HUES6 (cell line): ENCODE data around the gene FBLN1.

Source experiments
- H3K27ac ChIP-seq: 2 replicates; pipeline ENCODE4 v1.7.0; 2013; ENCODE audit warnings: low read depth, mild to moderate bottlenecking, low read length, inconsistent platforms
- H3K27me3 ChIP-seq: 2 replicates; pipeline ENCODE4 v1.6.1; 2013; ENCODE audit warnings: low read length; ENCODE audit not compliant: control insufficient read depth, insufficient read depth
- H3K36me3 ChIP-seq: 2 replicates; pipeline ENCODE4 v1.6.1; 2013; ENCODE audit warnings: low read length; ENCODE audit not compliant: control insufficient read depth, insufficient read depth
- H3K4me1 ChIP-seq: 2 replicates; pipeline ENCODE4 v1.6.1; 2013; ENCODE audit warnings: low read length; ENCODE audit not compliant: control insufficient read depth, insufficient read depth
- H3K4me3 ChIP-seq: 2 replicates; pipeline ENCODE4 v1.5.1; 2013; ENCODE audit warnings: low read depth, low read length
- H3K9ac ChIP-seq: one replicate; pipeline ENCODE4 v1.6.1; 2013; ENCODE audit warnings: mild to moderate bottlenecking, low read length
- H3K9me3 ChIP-seq: 2 replicates; pipeline ENCODE4 v1.6.1; 2013; ENCODE audit warnings: low read depth, low read length; ENCODE audit not compliant: control insufficient read depth, insufficient read depth

The FBLN1 gene

DNA sequence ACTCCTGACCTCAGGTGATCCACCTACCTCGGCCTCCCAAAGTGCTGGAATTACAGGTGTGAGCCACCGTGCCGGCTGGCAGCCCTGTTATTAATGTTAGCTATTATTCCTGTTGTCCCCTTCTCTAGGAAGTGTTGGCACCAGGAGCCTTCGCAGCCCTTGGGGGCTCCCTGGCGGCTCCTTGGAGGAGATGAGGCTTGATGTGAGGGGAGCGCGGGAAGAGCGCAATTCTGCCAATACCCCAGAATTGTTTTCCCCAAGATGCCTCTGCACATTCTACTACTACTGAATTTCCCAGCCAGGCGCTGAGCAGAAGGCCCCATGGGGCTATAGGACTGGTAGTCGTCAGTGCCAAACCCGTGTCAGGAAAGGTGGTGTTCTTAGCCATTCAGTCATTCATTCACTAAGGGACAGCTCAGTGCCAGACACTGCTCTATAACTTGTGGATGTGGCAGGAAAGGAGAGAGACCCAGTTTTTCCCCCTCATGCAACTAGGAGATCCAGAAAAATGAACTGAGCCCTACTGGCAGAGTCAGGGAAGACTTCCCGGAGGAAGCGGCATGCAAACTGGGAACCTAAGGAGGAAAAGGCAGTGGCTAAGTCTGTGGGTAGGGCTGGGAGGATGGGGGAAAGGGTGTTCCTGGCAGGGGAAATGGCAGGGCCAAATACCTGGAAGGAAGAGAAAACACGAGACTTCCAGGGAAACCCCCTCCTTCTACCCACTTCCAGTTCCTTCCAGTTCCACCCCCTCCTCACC is 3.5 kb downstream of the FBLN1 start:
- Histone ChIP-seq H3K4me1 (peaks cover 50% of the 10 kb centered on the region), H3K27ac (no peak overlapping the region), H3K9me3 (no peaks in the 10 kb centered on the region), H3K4me3 (no peak overlapping the region), H3K9ac (no peak overlapping the region), H3K36me3 (0 out of 2 replicates have a peak, but pooled peaks cover 3% of the 10 kb centered on the region), H3K27me3 (no peaks in the 10 kb centered on the region)

DNA sequence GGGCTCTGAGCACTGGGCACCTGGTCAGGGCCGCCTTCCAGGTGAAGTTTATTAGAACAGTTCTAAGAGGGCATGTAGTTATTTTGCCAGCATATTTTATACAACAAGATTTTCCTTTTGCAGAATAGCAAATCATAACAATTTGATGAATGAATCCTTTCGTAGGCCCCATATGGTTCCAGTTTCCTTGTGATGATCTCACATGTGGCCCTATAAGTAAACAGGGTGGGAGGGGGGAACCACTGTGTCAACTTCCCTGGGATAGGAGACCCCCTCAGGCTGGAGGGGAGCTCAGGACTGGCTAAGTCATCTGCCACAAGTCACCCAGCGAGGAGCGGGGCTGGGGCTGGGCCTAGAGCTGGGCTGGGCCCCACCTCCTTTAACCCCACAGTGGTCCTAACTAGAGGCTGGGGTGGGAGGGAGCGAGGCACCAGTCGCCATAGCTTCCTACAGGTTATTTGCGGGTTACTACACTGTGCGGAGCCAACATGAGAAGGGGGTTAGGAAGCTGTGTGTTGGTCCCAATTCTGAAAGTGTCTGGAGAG is 4.2 kb downstream of the FBLN1 start:
- Histone ChIP-seq H3K36me3 (0 out of 2 replicates have a peak, but pooled peaks cover 3% of the 10 kb centered on the region), H3K27ac (no peak overlapping the region), H3K27me3 (no peaks in the 10 kb centered on the region), H3K4me3 (no peak overlapping the region), H3K9me3 (no peaks in the 10 kb centered on the region), H3K4me1 (peaks cover 51% of the 10 kb centered on the region), H3K9ac (no peak overlapping the region)

DNA sequence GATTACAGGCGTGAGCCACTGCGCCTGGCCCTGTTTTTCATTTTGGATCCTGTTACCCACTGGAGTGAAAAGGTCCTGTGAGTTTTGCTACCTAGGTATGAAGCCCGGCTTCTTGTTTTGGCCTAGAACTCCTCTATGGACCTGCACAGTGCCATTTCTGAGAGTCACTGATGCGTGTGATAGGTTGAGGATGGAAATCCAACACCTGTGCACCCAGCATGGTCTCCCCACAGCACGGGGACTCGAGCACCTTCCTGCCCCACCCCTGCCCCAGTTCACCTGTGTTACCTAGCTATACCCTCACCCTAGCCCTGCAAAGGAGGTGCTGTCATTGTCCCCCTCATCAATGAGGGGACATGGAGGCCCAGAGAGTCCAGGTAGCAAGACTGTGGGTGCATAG is 5.1 kb downstream of the FBLN1 start:
- 0 out of 2 replicates have a peak, but pooled peaks cover 3% of the 10 kb centered on the region for H3K36me3 ChIP-seq
- H3K9ac ChIP-seq = no peak overlapping the region
- no peak overlapping the region for H3K27ac ChIP-seq
- H3K4me1 ChIP-seq = peaks cover 53% of the 10 kb centered on the region
- H3K9me3 ChIP-seq = no peaks in the 10 kb centered on the region
- no peak overlapping the region for H3K4me3 ChIP-seq
- no peaks in the 10 kb centered on the region for H3K27me3 ChIP-seq

DNA sequence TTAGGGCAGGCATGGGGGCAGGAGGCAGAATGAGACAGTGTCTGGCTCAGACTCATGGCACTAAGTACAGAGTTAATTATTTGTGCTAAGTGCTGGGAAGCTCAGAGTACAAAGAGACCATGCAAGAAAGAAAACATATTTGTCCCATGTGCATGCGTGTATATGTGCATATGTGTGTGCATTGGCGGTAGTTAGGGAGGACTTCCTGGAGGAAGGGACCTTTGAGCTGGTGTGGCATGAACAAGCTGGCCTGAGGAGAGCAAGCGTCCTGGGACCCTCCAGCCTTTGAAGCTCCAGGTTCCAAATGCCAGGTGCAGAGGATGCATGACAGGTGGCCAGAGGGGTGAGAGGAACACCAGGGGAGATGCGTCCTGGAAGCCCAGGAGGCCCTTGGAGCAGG is 6.1 kb downstream of the FBLN1 start:
- Histone ChIP-seq H3K4me1 (peaks cover 55% of the 10 kb centered on the region), H3K4me3 (no peak overlapping the region), H3K9ac (no peak overlapping the region), H3K36me3 (0 out of 2 replicates have a peak, but pooled peaks cover 3% of the 10 kb centered on the region), H3K27ac (no peak overlapping the region), H3K9me3 (no peaks in the 10 kb centered on the region), H3K27me3 (no peaks in the 10 kb centered on the region)

DNA sequence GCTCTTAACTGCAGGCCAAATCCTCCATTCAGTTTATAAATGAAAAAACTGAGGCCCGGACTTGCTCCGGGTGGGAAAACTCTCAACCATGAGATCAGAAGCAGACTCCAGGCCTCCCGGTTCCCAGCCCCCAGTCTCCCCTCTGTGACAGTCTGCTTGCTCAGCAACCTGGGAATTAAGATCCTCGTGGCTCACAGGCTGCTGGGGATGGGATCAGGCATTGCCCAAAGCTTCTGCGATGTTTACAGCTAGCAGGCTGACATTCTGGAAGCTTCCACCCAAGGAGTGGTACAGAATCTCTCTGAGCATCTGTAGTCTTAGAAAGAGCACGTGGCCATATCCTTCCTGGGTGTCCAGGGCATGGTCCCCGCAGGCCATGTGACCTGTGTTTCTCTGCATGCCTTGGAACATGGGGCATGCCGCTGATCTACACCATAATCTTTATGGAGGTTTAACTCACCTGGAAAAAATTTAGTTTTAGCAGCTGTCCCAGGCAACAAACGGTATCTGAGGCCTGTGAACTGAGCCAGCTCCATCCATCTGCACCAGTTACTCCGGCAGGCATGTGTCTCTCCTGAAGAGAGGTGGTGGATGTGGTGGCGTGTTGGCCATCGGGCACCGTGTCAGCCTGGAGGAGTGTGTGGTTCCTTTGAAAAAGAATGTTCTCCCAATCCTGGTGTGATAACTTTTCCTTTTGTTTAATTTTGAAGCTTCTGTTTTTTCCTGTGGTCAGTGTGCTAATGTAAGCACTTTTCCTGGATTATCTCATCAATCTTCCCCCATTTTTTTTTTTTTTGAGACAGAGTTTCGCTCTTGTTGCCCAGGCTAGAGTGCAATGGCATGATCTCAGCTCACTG is 7.9 kb downstream of the FBLN1 start:
- Histone ChIP-seq H3K27ac (no peak overlapping the region), H3K36me3 (0 out of 2 replicates have a peak, but pooled peaks cover 3% of the 10 kb centered on the region), H3K4me1 (peaks cover 58% of the 10 kb centered on the region), H3K4me3 (no peak overlapping the region), H3K9me3 (no peaks in the 10 kb centered on the region), H3K27me3 (no peaks in the 10 kb centered on the region), H3K9ac (no peak overlapping the region)

DNA sequence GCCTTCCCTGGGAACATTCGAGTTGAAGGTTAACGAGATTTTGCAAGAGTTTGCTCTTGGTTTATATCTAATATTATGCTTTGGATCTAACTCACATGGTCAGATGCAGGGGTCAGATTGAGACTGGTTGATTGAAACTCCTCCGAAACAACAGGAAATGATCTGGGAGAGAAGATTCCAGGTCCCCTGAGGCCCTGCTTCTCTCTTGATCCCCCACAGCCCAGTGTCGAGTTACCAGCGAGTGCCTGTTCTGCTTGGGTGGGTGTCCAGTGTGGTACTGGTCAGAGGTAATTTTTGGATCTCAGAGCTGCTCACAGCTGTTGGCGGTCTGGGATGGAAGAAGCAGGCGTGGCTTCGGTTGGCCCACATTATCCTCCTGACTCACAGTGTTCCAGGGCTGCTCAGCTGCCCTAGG is 9.2 kb downstream of the FBLN1 start:
- Histone ChIP-seq H3K9ac (no peak overlapping the region), H3K27me3 (no peaks in the 10 kb centered on the region), H3K4me1 (peaks cover 62% of the 10 kb centered on the region), H3K27ac (no peak overlapping the region), H3K4me3 (no peak overlapping the region), H3K36me3 (0 out of 2 replicates have a peak, but pooled peaks cover 3% of the 10 kb centered on the region), H3K9me3 (no peaks in the 10 kb centered on the region)

DNA sequence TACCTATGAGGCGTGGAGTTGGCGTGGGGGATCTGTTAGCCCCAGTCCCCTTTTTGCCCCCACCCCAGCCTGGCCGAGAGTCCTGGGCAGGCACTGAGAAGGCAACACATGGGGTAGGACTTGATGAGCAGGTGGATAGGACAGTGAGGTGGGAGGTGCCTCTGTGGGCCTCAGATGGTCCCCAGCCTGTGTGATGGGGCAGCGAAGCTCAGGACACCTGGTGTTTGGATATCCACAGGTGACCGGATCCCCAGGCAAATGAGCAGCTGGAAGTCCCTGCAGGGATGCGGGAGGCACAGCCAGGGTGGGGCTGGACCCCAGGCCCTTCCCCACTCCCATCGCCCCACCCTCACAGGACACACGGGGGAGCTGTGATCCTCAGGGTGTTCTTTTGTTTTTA is 9.7 kb downstream of the FBLN1 start:
- no peak overlapping the region for H3K9ac ChIP-seq
- H3K27me3 ChIP-seq = no peaks in the 10 kb centered on the region
- H3K4me1 ChIP-seq = peaks cover 63% of the 10 kb centered on the region
- no peak overlapping the region for H3K4me3 ChIP-seq
- H3K27ac ChIP-seq = no peak overlapping the region
- no peaks in the 10 kb centered on the region for H3K9me3 ChIP-seq
- 0 out of 2 replicates have a peak, but pooled peaks cover 3% of the 10 kb centered on the region for H3K36me3 ChIP-seq

DNA sequence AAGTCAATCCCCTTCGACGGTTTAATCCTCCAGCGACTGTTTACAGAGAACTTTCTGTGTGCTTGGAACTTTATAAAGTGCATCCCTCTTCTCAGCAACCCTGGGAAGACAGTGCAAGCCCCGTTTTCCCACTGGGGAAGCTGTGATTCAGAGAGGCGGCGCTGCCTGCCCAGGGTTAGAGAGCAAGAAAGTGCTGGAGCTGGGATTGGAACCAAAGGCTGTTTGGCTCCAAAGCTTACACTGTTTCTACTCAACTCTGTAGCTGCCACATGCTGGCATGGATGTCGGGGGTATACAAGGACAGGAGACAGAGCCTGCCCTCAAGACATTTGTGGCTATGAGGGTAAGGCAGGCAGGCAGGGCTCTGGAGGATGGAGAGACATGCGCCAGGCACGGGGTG is 13.0 kb downstream of the FBLN1 start:
- H3K27ac ChIP-seq = no peak overlapping the region
- H3K9me3 ChIP-seq = no peaks in the 10 kb centered on the region
- H3K36me3 ChIP-seq = peaks cover 24% of the 10 kb centered on the region
- peak overlapping the region; percentile 21 for H3K9ac ChIP-seq
- H3K4me1 ChIP-seq = peaks cover 44% of the 10 kb centered on the region
- no peak overlapping the region for H3K4me3 ChIP-seq
- H3K27me3 ChIP-seq = no peaks in the 10 kb centered on the region

DNA sequence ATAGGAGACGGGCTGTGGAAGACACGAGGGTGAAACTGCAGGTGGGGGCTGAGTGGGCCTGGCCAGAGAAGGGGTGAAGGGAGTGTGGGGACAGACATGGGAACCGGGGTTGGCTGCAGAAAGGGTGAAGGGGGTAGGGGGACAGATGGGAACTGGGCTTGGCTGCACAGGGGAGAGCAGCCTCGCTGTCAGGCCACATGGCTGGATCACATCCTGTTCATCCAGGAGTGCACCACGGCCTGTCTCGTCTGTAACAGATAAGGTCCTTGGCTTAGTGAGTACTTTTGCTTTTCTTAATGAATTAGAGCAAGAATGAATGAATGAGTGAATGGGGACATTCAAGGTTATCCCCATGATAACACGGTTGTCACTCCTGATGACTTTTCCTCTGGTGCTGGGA is 13.5 kb downstream of the FBLN1 start:
- Histone ChIP-seq H3K4me3 (no peak overlapping the region), H3K27me3 (no peaks in the 10 kb centered on the region), H3K36me3 (peaks cover 29% of the 10 kb centered on the region), H3K9ac (no peak overlapping the region), H3K9me3 (no peaks in the 10 kb centered on the region), H3K27ac (no peak overlapping the region), H3K4me1 (peaks cover 42% of the 10 kb centered on the region)

DNA sequence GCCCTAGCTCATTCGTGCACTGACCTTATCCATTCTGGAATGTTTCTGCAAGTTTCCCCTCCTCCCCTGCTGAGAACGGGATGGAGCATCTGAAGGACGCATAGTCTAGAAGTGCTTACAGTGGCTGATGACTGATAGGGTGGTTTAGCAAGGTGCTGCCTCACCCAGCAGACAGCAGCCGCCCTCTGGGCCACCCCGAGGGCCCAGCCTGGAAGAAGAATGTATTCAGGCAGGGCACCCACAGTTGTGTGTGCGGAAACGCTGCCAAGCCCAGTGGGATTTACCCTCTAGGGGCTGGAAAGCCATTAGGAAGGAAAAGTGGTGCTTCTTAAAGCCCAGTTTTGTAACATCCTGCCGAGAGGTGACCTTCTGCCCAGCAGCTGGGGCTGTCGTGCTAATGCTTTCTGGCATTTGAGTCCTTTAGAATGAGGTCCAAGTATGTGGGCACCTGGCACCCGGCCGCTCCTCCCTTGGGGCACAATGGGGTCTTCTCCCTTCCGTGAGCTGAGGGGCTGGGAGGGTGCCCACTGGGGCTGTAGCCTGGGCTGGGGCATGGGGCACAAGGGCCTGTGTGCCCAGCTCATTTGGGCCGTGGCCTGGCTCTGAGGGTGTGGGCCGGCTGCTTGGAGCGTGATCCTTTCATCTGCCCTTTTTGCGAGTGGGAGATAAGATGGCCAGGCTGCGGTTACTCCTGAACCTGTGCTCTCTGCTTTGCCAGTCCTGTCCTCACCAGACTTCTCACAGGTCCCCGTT is 14.4 kb downstream of the FBLN1 start:
- no peaks in the 10 kb centered on the region for H3K9me3 ChIP-seq
- H3K4me3 ChIP-seq = no peak overlapping the region
- H3K4me1 ChIP-seq = peaks cover 35% of the 10 kb centered on the region
- peak overlapping the region; percentile 31; the same call in 1 of the 2 replicates for H3K27ac ChIP-seq
- no peak overlapping the region for H3K9ac ChIP-seq
- H3K27me3 ChIP-seq = no peaks in the 10 kb centered on the region
- H3K36me3 ChIP-seq = peaks cover 38% of the 10 kb centered on the region
